GM12875 (cell line): Measurements from ENCODE around the gene MXRA7.
"Not testable (repeated sequence)": the region's sequence is repeated elsewhere in the genome, so short reads cannot be mapped to it uniquely, and the experiment has no call there.

Experiments used
- H3K4me3 ChIP-seq: one replicate; pipeline ENCODE4 v1.5.1; 2011; ENCODE audit warnings: low read depth, low read length, control low read depth
- CTCF ChIP-seq: IDR thresholded peaks from 2 replicates; pipeline ENCODE4 v1.5.1; 2011; ENCODE audit warnings: low read depth, mild to moderate bottlenecking, control low read depth, inconsistent platforms, low read length, moderate library complexity, borderline replicate concordance; ENCODE audit not compliant: insufficient read depth

Gene MXRA7

GRCh38 chr17:76701471-76701967 lies 9.2 kb downstream of the MXRA7 start:
- H3K4me3 ChIP-seq = no peak overlapping the region
- no peak for TF ChIP-seq CTCF

- TF ChIP-seq CTCF = no peak
- no peak overlapping the region for H3K4me3 ChIP-seq
Observed at GRCh38 chr17:76700617-76701470, 9.9 kb downstream of the MXRA7 start.

GRCh38 chr17:76700270-76700616 lies 10.5 kb downstream of the MXRA7 start:
- no peak for TF ChIP-seq CTCF
- no peak overlapping the region for H3K4me3 ChIP-seq

DNA sequence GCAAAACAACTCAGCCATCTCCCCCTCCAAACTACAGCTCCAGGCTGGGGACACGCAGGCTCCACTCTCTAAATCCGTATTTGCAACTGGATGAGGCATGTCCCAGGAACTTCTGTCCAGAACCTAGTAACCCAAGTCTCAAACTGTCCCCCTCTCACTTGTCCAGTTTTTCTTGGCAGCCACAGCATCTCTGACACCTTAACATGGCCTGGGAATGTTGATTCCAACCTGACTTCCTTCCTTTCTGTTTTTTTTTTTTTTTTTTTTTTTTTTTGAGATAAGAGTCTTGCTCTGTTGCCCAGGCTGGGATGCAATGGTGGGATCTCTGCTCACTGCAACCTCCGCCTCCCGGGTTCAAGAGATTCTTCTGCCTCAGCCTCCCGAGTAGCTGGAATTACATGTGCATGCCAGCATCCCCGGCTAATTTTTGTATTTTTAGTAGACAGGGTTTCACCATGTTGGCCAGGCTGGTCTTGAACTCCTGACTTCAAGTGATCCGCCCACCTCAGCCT lies 12.2 kb downstream of the MXRA7 start:
- not testable (repeated sequence) for H3K4me3 ChIP-seq

GRCh38 chr17:76697702-76698465 lies 12.9 kb downstream of the MXRA7 start:
- no peak for TF ChIP-seq CTCF
- H3K4me3 ChIP-seq = no peak overlapping the region

GRCh38 chr17:76696763-76697701 lies 13.7 kb downstream of the MXRA7 start:
- H3K4me3 ChIP-seq = no peak overlapping the region
- no peak for TF ChIP-seq CTCF
